Posterior cingulate gyrus (tissue), 11 donors: ENCODE results near the gene ATE1.
A peak's percentile ranks its signal among the peaks of the same experiment; 100 is the strongest.

Experiments used
- DNase-seq, 10 donors: peaks; one replicate each; pipeline versions ENCODE4 v3.0.0 to v3.0.0-alpha.2; 2020 to 2021; ENCODE audit warnings: mixed read lengths in 3 of 10
- intact Hi-C: fragments of 100-400 bp; cut with DNase I; formaldehyde crosslinking; loops from one replicate; pipeline ENCODE4 v1.15.1; 2023

ATE1 gene

GRCh38 chr10:121753726-121754476 is 173.9 kb downstream of the ATE1 start:
- intact Hi-C loops = no loop called here
- no peak for DNase-seq

- no peak for DNase-seq
- intact Hi-C loops = no loop called here
Observed at GRCh38 chr10:121751191-121751760, 176.6 kb downstream of the ATE1 start.

GRCh38 chr10:121747163-121747775 is 180.6 kb downstream of the ATE1 start:
- intact Hi-C loops = no loop called here

GRCh38 chr10:121741248-121741792 is 186.5 kb downstream of the ATE1 start:
- no peak for DNase-seq
- intact Hi-C loops = no loop called here

More at GRCh38 chr10:121747163-121747775, 180.6 kb downstream of the ATE1 start:
- no peak for DNase-seq

GRCh38 chr10:121740069-121740468 is 187.8 kb downstream of the ATE1 start:
- intact Hi-C loops = no loop called here
- DNase-seq = no peak

GRCh38 chr10:121739114-121739513 is 188.7 kb downstream of the ATE1 start:
- DNase-seq = no peak
- intact Hi-C loops = no loop called here

- DNase-seq = no peak
- intact Hi-C loops = no loop called here
Observed at GRCh38 chr10:121736315-121737130, 191.3 kb downstream of the ATE1 start.

GRCh38 chr10:121735263-121735662 is 192.6 kb downstream of the ATE1 start:
- DNase-seq = no peak

GRCh38 chr10:121734589-121735045 is 193.2 kb downstream of the ATE1 start:
- peak in 5 of 10 donors; percentile 14 to 85 (median 28) for DNase-seq
- intact Hi-C loops = loop anchor here (2.0 to 5.0 kb wide), 3 partner anchors 122 to 792 kb away; no protein-coding TSS in a partner anchor

More at GRCh38 chr10:121735263-121735662, 192.6 kb downstream of the ATE1 start:
- intact Hi-C loops = loop anchor here (2.0 kb wide), 1 partner anchor 792 kb away; no protein-coding TSS in a partner anchor

- DNase-seq = peak in 1 of 10 donors; percentile 69
- intact Hi-C loops = loop anchor here (5.0 kb wide), 2 partner anchors 121 to 154 kb away; no protein-coding TSS in a partner anchor
Observed at GRCh38 chr10:121732656-121733445, 195.0 kb downstream of the ATE1 start.

GRCh38 chr10:121732172-121732571 is 195.7 kb downstream of the ATE1 start:
- intact Hi-C loops = loop anchor here (5.0 kb wide), 2 partner anchors 120 to 155 kb away; no protein-coding TSS in a partner anchor
- DNase-seq = no peak

- intact Hi-C loops = no loop called here
- DNase-seq = no peak
Observed at GRCh38 chr10:121724282-121724681, 203.5 kb downstream of the ATE1 start.

GRCh38 chr10:121722665-121723064 is 205.2 kb downstream of the ATE1 start:
- intact Hi-C loops = no loop called here
- DNase-seq = no peak

GRCh38 chr10:121721257-121721656 is 206.6 kb downstream of the ATE1 start:
- intact Hi-C loops = no loop called here
- no peak for DNase-seq

GRCh38 chr10:121715969-121716368 is 211.9 kb downstream of the ATE1 start:
- intact Hi-C loops = no loop called here
- no peak for DNase-seq

- DNase-seq = no peak
- intact Hi-C loops = no loop called here
Observed at GRCh38 chr10:121715076-121715475, 212.8 kb downstream of the ATE1 start.

GRCh38 chr10:121713486-121713885 is 214.3 kb downstream of the ATE1 start:
- DNase-seq = no peak
- intact Hi-C loops = no loop called here

- no peak for DNase-seq
- intact Hi-C loops = no loop called here
Observed at GRCh38 chr10:121710971-121711370, 216.9 kb downstream of the ATE1 start.

GRCh38 chr10:121710207-121710606 is 217.6 kb downstream of the ATE1 start:
- intact Hi-C loops = no loop called here
- no peak for DNase-seq
